Left hindlimb (tissue), 1 donor: ENCODE data around the gene TUBB3.
A peak's percentile ranks its signal among the peaks of the same experiment; 100 is the strongest.

Experiments used
- DNase-seq: peaks from one replicate; pipeline ENCODE4 v3.0.0-alpha.2; 2018

TUBB3 gene

DNA sequence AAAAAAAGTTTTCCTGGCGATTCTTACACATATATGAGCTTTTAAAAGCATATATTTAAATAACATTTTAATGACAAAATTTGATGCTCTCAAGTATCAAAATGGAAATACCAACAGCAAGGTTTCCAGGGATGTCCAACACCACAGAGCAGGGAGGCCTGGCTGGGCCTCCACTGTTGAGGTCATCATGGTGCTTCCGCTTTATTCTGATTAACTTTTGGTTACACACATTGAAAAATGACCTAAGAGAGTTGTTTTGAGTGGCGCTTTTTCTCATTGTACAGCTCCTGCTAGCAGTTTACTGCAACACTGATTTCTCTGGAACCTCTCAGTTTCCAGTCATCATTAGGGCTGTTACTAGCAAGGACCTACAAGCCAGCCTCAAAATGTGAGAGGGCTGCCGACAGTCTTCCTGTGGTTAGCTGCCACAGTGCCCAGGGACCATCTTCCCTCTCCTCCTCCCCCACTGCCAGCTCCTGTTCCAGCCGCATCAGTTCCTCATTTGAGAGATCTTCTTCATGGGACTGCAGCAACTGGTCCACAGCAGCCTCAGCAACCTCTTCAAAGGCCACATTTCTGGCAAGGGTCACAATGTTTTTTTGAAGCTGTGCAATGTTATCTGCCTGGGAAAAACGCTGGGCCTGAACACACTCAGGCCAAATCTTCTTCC is 46.7 kb downstream of the TUBB3 start:
- no peak for DNase-seq

DNA sequence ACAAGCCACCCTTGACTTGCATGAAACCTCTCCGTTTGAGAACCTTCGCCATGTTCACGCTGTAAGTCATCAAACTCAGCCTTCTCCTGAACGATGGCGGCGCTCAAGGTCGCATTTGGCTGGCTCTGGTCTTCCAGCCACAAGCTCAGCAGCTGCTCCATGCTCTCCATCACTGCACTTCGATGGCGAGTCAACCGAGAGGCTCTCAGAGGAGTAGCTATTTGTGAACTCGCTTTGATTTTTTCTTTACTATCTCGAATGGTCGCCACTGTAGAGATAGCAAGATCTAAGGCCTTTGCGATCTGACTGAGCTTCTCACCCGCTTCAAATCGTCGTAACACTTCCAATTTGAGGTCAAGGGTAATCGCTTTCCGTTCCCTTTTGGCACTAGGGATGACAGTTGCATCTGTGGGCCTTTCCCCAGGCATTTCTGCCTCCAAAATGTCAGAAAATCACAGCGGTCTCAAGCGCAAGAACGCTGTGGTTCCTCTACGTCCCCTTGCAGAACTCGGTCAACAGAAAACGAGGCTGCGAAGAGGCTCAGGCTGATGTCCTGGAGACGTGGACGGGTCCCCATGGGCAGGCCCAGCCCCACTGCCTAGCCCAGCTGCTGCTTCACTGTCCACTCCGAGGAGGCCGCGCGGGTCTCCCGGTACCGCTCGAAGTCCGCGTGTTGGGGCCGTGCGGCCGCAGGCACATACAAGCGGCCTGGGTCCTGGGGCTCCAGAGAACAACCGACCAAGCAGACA is 48.5 kb downstream of the TUBB3 start:
- no peak for DNase-seq

DNA sequence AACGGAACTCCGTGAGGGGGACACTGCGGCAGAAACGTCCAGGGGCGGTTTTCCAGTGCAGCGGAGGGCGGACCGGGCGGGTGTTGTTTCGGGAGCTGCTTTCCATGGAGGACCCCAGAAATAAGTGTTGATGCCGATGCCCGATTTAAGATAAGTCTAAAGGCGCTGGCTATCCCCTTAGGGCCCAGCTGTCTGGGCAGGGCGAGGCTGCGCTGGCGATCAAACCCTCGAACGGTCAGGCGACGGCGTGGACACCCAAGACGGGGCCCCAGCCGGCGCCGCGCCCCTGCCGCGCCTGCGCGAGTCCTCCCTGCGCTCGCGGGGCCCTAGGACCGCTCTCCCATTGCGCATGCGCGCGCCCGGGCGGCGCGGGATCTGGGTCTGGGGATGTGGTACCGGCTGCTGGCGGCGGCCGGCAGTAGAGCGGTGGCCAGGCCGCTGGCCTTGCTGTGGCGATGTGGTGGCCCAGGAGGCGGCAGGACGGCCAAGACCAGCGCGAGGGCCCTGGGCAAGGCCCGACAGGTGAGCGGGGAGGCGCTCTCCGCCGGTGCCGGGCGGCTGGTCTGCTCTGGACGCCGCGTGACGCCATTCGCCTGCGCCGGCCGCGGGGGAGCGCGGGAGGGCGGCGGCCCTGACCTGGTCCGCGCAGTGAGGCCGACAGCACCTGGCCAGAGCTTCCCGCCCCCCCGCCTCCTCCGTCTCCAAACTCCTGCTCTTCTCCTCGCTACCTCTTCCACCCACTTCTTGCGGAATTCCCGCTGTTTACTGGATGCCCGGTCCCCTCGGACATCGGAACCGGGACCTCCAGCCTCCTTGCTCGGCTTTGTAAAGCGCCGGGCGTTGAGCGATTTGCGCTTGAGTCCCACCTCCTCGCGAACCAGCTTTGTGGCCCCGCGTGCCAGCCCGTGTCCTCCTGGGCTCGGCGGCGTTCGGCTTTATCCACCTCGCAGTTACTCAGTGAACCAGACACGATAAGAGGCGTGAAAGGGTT is 49.4 kb downstream of the TUBB3 start:
- DNase-seq = peak; percentile 94

DNA sequence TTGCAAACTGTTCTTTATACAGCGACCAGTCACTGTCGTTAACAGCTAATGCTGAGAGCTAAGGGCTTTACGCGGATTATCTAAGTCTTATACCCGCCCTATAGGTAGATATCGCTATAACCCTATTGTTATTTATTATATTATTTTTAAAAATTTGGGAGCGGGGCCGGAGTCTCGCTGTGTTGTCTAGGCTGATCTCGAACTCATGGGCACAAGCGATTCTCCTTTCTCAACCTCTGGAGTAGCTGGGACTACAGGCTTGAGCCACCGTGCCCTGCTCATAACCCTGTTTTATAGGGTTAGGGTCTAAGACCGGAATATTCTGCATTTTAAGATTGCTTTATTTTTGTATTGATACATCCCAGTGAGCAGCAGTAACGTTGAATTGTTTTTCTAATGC is 50.1 kb downstream of the TUBB3 start:
- no peak for DNase-seq

DNA sequence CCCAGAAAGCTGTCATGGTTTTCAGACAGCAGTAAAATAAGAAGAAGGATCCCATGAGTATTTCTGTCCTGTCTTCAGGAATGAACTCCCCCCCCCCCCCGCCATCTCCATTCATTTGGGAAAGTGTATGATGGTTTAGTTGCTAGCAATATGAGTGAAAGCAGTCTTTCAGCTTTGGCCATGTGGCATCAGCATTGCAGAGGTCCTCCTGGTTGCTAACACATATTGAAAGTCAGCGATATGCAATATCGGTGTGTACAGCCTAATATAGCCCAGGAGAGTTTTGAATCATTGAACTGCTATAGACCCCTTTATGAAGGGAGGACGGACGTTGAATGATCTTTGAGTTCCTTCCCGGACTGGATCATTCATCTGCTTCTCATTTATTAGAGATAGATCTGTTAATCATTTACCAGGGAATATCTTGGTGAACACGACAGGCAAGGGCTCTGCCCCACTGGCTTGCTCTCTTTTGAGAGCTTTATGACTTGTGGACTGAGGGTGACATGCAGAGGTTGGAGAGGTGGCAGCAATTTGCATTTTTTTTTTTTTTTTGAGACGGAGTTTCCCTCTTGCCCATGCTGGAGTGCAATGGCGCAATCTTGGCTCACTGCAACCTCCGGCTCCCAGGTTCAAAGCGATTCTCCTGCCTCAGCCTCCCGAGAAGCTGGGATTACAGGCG is 50.7 kb downstream of the TUBB3 start:
- no peak for DNase-seq

DNA sequence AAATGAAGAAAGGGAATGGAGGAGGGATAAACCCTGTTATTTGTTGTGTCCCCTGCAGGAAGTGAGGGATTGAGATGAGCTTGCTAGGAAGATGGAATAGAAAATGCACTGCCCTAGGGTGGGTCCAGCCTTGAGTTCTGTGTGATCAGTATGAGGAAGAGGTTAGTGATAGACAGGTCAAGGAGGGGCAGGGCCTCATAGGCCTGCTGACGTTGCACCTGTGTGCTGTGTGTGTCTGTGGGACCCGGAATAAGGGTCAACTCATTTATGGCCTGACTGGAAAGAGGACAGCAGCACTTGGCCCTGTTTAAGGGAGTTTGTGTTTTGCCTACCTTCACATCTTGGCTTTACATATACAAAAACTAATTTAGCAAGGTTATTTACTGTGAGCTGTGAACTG is 51.7 kb downstream of the TUBB3 start:
- no peak for DNase-seq

DNA sequence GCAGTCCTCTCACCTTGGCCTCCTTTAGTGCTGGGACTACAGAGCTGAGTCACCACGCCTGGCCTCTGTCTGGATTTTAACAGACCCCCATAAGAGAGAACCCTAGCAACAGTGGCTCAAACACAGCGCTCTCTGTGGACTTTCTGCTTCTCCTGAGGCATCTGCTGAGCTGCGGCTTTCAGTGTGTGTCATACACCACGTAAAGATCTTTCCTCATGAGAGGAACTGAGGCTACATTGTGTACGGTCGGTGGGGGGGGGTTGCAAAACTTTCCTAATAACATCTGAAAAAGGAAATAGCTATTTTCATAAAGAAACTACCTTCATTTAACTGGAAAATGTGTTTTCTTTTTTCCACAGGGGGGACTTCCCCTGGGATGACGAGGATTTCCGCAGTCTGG is 58.3 kb downstream of the TUBB3 start:
- DNase-seq = no peak

DNA sequence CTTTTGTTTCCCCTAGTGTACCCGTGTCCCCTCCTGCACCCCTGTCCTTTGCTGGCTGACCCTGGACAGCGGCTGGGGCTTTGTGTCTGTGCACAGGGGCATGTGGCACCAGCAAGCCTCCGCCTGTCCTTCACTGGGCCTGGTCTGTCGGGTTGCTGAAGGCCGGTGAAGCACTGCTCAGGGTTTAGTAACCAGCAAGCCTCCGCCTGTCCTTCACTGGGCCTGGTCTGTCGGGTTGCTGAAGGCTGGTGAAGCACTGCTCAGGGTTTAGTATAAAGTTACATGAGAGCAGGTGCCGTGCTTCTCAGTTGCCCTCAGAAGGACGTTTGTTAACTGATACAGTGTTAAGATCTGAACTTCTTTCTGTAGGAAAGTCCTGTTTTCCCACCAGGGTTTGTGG is 59.2 kb downstream of the TUBB3 start:
- DNase-seq = no peak

DNA sequence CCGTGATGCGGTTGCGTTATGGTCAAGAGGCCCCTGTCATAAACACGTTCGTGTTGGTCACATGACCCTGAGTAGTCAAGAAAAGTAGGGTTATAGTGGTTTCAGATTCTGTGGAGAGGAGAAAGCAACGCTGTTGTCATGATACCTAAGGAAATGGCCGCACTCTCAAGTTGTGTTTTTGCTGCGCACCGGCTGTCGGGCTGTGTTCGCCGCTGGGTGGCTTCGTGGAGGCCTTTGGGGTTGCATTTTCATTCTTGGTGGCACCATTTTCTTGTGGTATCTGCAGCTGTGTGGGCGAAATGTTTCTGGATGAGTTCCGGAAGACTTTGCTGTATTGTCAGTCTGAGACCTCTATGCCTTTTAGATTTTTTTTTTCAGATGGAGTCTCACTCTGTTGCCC is 60.4 kb downstream of the TUBB3 start:
- DNase-seq = no peak

DNA sequence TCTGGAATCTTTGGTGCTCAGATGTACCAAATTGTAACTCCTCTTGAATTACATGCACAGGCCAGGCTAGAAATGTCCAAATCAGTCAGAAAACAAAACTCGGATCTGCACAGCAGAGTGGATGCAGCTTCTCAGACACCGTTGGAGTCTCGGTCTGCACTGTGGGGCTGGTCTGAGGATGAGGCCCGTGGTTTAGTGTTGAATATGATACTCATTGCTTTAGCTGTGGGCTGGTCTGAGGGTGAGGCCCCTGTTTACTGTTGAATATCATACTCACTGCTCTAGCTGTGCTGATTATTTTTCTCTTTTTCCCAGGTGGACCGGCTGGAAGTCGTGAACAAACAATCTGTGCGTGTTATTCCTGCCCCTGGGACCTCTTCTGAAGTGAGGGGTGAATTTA is 61.1 kb downstream of the TUBB3 start:
- DNase-seq = no peak

DNA sequence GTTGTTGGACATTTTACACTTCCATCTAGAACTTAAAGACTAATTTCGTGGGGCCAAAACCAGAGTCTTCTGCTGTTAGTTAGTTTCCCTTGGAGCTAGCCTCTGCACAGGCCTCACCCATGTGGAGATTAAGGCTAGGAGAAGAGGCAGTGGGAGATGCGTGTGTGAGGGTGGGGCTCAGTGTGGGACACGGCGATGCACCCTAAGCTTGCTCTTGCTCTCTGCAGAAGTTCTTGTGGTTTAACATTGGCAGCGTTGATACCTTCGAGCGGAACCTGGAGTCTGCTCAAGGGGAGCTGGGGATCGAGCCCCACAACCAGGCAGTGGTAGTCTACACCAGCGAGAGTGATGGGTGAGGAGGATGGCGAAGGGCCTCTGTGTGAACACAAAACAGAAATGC is 62.1 kb downstream of the TUBB3 start:
- DNase-seq = no peak
